MM.1S (cell line): ENCODE results near the gene ADCY9.

Experiments used
- EZH2phosphoT487 ChIP-seq: fragments of 300-600 bp; sonication (generic); IDR thresholded peaks from 2 replicates; pipeline ENCODE4 v1.6.1; 2018; ENCODE audit warnings: antibody characterized with exemption, low read length
- TF ChIP-seq, protein P1 (sequence below): fragments of 300-600 bp; sonication (generic); IDR thresholded peaks from 2 replicates; pipeline ENCODE4 v1.5.1; 2016; ENCODE audit warnings: antibody characterized with exemption, low read length, mixed read lengths

- no peak for TF ChIP-seq EZH2phosphoT487
- TF ChIP-seq, protein P1, sequence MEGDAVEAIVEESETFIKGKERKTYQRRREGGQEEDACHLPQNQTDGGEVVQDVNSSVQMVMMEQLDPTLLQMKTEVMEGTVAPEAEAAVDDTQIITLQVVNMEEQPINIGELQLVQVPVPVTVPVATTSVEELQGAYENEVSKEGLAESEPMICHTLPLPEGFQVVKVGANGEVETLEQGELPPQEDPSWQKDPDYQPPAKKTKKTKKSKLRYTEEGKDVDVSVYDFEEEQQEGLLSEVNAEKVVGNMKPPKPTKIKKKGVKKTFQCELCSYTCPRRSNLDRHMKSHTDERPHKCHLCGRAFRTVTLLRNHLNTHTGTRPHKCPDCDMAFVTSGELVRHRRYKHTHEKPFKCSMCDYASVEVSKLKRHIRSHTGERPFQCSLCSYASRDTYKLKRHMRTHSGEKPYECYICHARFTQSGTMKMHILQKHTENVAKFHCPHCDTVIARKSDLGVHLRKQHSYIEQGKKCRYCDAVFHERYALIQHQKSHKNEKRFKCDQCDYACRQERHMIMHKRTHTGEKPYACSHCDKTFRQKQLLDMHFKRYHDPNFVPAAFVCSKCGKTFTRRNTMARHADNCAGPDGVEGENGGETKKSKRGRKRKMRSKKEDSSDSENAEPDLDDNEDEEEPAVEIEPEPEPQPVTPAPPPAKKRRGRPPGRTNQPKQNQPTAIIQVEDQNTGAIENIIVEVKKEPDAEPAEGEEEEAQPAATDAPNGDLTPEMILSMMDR = no peak
Observed at GRCh38 chr16:3951861-3952736, 164.1 kb downstream of the ADCY9 start.
